Thyroid gland (tissue), 4 donors: ENCODE measurements around the gene ZNF598.

Experiments used
- CTCF ChIP-seq, 6 experiments: fragments of 200-600 bp in 3 of 6; fragments of 450-650 bp in 3 of 6; sonication (generic) in 3 of 6; IDR thresholded peaks; one replicate each; pipeline ENCODE4 v1.5.1; 2016 to 2019; ENCODE audit warnings: antibody characterized with exemption in 6 of 6, mild to moderate bottlenecking in 2 of 6, inconsistent platforms in 1 of 6, moderate library complexity in 1 of 6
- POLR2A ChIP-seq, 2 donors: fragments of 450-650 bp; IDR thresholded peaks; one replicate each; pipeline ENCODE4 v1.6.1; 2017; ENCODE audit warnings: antibody characterized with exemption in 2 of 2, mild to moderate bottlenecking in 2 of 2, moderate library complexity in 1 of 2

GRCh38 chr16:1981398-1981836, 28.2 kb downstream of the ZNF598 start, which contains the start of gene NOXO1:
- TF ChIP-seq CTCF (IDR thresholded peaks at IDR 0.05) (no peak), POLR2A (IDR thresholded peaks at IDR 0.05) (no peak)
